ENCODE measurements around the gene ARMH4.
A peak's percentile ranks its signal among the peaks of the same experiment; 100 is the strongest.

ARMH4 gene, protein sequence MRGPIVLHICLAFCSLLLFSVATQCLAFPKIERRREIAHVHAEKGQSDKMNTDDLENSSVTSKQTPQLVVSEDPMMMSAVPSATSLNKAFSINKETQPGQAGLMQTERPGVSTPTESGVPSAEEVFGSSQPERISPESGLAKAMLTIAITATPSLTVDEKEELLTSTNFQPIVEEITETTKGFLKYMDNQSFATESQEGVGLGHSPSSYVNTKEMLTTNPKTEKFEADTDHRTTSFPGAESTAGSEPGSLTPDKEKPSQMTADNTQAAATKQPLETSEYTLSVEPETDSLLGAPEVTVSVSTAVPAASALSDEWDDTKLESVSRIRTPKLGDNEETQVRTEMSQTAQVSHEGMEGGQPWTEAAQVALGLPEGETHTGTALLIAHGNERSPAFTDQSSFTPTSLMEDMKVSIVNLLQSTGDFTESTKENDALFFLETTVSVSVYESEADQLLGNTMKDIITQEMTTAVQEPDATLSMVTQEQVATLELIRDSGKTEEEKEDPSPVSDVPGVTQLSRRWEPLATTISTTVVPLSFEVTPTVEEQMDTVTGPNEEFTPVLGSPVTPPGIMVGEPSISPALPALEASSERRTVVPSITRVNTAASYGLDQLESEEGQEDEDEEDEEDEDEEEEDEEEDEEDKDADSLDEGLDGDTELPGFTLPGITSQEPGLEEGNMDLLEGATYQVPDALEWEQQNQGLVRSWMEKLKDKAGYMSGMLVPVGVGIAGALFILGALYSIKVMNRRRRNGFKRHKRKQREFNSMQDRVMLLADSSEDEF

DNA sequence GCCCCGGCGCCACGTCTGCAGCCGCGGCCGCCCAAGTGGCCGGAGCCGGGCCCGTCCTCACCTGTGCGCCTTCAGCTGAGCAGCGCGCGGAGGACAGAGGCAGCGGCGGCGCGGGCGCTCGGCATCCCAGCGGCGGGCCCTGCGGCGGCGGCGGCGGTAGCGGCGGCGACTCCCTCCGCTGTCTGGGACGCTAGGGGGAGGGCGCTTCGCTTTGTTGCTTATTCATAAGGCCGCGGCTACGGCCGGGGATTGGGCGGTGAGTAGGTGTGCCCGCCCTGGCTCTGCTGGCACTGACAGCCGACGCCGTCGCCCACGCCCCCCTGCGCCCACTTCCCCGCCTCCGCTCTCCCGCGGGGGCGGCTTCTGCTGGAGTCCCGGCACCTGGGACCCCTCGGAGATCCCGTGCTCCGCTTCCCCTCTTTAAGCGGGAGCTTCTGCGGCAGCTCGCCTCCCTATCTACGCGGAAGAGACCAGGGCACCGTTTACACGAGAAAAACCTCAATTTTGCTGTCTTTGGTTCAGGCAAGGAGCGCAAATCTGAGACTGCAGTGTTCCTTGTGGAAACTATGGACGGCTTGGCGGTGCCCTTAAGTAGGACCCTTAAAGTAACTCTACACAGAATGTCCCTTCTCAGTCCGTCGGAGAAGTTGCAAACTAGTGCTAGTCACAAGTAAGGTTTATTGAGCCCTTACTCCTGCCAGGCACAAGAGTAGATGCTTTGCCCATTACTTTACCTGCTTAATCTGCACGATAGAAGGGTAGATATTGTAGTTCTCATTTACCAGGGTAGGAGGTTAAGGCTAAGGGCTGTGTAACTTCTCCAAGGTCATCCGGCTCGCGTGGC lies at the start of gene ARMH4:
ARMH4 (minus strand) TSS at position 200 of the 844 bp plus-strand sequence. CDS start 12,855 bp downstream, outside the sequence.
- peak; percentile 44 for DNase-seq (ENCODE audit: low read depth in 2 of 2)

DNA sequence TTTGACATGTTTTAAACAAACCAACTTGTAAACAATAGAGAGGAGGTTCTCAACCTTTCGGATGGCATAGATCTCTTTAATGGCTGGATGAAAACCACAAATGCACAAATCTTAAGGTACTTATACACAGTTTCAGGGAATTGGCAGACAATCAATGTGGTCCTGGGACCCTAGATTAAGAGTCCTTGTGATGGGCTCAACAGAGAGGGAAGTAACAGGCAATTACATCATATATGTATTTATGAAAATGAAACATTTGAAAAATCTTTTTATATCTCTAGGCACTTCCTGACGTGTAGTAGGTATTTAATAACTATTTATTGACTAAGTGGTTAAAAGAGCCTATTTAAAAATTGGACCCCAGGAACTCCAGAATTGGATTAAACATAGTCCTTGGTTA lies 48.8 kb upstream of the ARMH4 start:
- DNase-seq (ENCODE audit: low read depth in 2 of 2) = no peak

DNA sequence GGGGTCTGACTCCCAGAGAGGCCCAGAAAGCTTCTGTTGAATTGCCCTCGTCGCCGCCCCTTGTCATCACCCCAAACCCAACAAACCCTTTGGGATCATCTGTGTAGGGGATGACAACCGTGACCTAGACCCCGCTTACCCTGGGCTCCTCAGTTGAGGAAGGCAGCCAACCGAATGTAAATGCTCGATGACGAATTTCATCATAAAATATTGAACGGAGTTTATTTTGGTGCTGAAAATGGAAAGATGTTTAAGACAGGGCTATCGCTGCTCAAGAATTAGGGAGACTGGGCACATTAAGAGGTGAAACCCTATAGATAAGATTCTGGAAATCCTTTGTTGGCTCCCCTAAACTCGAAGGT lies 48.4 kb upstream of the ARMH4 start:
- no peak for DNase-seq (ENCODE audit: low read depth in 2 of 2)

DNA sequence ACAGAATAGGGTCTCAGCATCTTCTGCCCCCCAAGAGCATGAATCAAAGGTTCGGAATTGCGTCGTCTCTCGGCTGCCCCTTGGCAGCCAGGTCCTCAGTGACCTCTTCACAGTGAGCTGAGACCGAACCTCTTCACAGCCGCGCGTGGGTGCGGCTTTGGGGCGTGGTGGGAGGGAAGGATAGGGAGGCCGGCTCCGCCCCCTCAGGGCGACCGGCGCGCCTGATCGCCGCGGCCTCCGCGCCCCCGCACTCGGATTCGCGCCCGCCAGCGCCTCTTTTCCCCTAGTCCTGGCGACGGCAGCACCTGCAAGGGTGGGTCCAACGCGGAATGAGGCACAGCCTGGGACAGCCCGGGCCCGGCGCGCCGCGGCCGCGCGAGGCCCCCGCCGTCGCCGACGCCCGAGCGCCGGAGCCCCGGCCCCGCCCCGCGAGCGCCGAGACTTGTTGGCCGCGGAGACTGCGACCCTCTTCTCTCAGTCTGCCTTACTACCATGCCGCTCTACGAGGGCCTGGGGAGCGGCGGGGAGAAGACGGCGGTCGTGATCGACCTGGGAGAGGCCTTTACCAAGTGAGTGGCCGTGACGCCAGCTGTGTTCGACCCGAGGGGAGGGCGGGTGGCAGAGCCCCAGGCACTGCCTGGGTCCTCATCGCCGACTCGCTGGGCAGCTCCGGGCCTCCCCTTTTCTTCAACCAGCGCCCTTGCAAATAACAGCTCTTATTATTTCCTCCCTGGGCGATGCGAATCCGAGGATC lies 47.9 kb upstream of the ARMH4 start, which contains the start of gene ACTR10:
ACTR10 (plus strand) TSS at position 424 of the 754 bp plus-strand sequence; CDS start at position 493, 69 bp downstream.
- DNase-seq (ENCODE audit: low read depth in 2 of 2) = peak; percentile 77 to 84

DNA sequence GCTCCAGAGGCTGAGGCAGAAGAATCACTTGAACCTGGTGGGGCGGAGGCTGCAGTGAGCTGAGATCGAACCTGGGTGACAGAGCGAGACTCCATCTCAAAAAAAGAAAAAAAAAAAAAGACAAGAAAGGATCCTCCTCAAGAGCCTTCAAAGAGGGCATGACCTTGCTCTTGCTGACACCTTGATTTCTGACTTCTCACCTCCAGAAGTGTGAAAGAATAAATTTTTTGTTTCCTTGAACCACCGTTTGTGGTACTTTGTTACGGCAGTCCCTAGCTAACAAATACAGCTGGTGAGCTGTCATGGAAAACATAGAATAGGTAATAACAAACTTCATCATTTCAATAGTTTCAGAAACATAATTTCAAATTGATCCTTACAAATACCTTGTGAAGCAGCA lies 46.1 kb upstream of the ARMH4 start:
- no peak for DNase-seq (ENCODE audit: low read depth in 2 of 2)

DNA sequence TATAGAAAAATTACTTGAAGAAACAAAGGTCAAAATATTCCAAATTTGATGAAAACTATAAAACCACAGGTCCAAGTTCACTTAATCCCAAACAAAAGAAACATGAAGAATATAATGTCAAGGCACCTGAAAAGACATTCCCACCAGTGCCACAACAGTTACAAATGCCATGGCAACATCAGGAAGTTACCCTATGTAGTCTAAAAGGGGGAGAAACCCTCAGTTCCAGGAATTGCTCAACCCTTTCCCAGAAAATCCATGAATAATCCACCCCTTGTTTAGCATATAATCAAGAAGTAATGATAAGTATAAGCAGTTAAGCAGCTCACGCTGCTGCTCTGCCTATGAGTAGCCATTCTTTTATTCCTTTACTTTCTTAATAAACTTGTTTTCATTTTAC lies 44.2 kb upstream of the ARMH4 start:
- no peak for DNase-seq (ENCODE audit: low read depth in 2 of 2)

DNA sequence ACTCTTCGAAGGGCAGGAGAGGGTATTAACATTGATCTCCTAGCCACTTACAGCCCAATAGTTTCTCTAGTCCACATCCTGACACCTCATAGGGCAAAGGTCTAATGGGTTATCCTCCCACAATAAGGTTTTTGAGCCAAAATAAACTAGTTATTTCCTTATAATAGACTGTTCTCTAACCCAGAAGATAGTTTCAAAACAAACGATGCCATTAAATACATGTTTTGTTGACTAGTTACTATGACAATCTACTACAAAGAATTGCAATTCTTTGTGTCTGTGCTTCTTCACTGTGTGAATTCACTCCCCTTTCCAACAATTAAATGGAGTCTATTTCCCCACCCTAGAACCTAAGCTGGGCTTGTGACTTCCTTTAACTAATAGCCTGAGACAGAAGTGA lies 41.5 kb upstream of the ARMH4 start:
- no peak for DNase-seq (ENCODE audit: low read depth in 2 of 2)

DNA sequence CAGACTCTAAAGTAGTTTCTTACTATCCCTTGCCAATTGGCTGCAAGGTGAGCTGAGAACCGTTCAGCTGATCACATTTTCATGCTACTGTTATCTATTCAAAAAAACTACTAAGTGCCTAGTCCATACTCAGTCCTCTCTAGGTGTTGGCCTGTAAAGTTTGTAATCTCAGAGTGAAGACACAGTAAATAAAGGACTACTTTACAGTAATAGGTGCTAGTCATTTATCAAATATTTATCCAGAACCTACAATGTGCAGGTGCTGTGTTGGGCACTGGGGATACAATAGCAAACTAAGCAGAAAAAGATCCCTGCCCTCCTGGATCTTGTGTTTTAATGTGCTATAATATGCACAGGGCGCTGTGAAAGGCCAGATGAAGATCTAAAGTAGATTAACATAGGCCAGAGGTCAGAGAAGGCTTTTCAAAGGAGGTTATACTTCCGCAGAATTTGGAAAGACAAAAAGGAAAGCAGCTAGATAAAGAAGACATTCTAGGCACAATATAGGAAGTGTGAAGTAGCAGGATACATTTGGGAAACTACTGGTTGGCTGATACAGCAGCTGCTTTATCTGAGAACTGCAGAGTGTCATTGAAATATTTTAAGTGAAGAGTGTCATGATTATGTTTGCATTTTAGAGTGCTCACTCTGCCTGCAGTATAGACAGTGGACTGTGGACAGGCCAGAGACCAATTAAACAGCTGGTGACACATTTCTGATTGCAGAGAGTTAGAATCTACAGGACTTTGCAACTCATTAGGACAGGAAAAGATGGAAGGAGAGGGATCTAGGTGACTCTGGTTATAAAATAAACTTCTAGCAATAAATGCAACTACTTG lies 40.0 kb upstream of the ARMH4 start:
- no peak for DNase-seq (ENCODE audit: low read depth in 2 of 2)

DNA sequence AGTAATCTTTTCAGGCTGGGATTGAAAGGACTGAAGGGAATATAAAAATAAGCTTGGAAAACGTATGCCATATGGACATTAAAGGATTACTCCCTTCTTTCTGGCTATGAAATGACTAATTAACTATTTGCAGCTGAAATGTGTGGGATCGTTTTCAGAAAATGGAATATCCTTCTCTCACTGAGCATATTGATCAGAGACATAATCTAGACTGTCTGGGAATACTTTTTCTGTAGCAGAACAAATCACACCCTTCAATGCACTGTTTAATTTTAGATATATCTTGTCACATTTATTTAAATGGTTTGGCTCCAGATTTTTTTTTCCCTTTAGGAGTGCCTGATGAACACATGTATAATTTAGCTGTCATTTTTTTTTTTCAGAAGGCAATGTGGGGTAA lies 37.2 kb upstream of the ARMH4 start:
- no peak for DNase-seq (ENCODE audit: low read depth in 2 of 2)

DNA sequence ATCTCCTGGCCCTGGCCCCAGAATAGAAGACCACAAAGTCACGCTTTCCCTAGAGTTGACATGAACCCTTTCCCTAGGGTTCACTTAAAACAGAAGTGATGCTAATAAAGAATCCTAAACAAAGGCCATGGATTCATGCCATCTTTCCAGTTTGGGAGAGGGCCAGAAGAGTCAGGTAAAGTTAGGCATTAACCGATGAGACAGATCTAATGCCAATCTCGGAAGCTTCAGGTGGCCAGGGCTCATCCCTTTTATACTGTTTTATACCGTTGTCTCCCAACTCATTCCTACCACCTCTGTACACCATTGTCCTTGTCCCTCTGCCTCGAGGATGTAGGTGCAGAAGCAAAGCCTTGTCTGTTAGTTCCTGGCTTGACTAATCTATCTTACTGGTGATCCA lies 25.1 kb upstream of the ARMH4 start:
- no peak for DNase-seq (ENCODE audit: low read depth in 2 of 2)

DNA sequence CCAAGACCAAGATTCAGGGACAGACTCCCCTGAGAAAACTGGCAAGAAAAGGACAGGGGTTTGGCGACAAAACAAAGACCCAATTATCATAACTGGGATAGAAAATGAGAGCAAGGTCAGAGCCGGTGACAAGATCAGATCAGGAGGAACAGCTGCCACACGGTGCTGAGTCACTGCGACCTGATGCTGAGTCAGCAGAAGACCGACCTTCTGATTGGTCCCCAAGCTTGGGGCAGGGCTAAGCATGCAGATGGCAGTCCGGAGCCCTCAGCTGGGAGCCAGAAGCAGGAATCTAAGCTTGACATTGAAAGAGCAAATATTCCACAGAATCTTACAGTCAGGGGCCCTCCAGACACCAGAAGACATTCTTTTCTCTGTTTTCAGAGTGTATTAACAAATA lies 19.1 kb upstream of the ARMH4 start:
- peak; percentile 18 to 32 for DNase-seq (ENCODE audit: low read depth in 2 of 2)

DNA sequence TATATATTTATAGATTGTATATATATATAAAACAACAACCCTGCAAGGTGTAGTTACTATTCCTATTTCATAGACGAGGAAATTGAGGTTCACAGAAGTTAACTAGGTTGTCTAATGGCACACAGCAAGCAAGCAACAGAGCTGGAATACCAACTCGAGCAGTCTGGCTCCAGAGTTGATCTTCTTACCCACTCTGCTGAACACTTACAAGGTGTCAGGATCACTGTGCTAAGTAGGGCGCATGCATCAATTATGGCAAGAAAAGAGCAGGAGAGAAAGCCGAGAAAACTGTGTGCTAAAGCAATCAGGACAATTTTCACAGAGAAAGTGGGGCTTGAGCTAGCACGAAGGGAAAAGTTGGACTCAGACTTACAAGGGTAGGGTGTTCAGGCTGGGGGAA lies 15.9 kb upstream of the ARMH4 start:
- DNase-seq (ENCODE audit: low read depth in 2 of 2) = no peak

DNA sequence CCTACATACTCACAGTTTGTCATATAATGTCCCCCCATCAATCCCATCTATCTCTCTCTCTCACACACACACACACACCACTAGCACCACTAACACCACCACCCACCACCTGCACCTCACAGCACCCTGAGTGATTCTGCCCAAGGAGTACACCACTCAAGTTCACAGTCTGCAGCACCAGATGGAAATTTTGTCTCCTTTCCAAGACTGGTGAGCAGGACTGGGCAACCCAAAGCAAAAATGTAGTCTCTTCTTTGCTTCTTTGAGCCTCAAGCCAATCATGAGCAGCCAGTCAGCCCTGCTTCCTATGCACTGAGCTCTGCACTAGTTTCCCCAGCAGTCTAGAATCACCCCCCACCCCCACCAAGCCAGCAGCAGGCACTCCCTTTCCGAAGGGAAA lies 15.0 kb upstream of the ARMH4 start:
- DNase-seq (ENCODE audit: low read depth in 2 of 2) = no peak

DNA sequence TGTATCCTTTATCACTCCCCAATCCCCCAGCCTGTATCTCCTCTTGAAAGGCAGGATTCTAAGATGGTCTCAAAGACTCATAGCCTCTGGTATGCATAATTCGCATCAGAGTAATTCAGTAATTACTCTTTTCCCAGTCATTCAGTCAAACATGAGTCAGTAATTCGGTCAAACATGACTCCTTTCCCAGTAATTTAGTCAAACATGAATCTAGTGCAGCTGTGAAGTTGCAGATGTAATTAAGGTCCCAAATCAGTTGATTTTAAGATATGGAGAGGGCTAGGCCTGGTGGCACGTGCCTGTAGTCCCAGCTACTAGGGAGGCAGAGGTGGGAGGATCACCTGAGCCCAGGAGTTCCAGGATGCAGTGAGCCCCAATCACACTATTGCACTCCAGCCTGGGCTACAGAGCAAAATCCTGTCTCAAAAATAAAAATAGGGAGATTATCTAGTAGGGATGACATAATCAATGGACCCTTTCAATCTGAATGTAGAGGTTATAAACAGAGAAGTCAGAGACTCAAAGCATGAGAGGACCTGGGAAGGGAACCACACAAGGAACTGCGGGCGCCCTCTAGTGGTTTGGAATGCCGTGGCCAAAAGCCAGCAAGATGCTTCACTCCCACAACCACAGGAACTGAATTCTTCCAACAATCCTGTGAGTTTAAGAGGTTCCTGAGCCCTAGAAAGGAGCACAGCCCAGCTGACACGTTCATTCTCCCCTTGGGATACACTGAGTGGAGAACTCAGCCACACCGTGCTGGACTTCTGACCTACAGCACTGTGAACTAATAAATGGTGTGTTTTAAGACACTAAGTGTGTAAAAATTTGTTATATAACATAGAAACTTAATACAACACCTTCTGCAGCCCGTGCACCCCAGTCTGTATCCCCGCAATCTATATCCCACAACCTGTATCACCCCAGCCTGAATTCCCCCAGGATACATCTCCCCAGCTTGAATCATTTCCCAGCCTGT lies 14.3 kb upstream of the ARMH4 start:
- DNase-seq (ENCODE audit: low read depth in 2 of 2) = peak; percentile 71 to 72

DNA sequence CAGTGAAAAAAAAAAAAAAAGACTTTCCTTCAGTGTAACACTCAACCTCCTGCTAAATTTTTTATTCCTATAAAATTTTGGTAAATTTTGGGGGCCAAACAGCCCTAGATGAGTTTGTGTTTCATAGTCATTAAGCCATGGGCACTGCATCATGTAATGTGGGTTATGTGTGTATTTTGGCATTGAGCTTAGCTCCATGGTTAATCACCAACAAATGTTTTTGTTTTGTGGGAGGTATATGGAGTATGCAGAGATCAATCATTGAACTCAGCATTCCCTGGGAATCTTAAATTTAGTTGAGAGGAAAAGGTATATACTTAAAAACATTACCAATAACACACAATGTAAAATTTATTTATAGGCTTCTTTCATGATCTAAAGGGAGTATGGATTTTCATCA lies 8.5 kb upstream of the ARMH4 start:
- no peak for DNase-seq (ENCODE audit: low read depth in 2 of 2)

DNA sequence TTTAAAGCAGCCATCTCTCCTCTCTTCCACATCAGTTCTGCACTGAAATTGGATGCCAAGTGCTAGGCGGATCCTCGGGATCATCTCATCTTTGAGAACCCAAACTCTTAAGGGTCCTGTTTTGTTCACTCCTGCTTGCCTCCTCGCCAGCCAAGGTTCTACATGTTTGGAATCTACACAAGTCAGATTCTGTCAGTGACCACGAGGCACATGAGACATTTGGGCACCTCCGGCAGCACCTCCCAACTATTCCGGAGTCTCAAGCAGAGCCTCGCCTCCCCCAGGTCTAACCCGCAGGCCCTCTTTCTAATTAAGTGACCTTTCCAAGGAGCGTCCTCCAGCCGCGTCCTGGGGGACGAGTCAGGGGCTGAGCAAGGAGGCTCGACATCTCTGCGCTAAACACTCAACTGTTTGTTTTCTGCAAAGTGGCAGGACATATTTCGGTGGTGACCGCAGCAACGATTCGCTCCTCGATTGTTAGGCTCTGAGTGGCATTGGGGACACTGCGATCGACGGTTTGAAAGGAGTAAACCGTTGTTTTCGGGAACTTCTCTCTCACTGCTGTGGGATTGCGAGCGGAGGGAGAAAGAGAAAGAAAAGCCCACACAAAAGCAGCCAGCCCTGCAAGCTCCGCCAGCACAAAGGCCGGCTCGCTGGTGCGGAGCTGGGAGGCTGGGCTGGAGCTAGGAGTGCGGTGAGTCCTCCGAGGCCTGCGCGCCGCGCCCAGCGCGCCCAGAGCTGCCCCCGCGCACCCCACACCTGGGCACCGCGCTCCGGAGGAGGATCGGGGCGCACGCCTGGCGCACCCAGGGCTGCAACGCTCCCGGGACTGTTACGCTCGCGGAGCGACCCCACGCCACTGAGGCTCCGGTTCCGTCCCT lies 640 bp downstream of the ARMH4 start:
- DNase-seq (ENCODE audit: low read depth in 2 of 2) = peak in 1 of 2 donors; percentile 4

DNA sequence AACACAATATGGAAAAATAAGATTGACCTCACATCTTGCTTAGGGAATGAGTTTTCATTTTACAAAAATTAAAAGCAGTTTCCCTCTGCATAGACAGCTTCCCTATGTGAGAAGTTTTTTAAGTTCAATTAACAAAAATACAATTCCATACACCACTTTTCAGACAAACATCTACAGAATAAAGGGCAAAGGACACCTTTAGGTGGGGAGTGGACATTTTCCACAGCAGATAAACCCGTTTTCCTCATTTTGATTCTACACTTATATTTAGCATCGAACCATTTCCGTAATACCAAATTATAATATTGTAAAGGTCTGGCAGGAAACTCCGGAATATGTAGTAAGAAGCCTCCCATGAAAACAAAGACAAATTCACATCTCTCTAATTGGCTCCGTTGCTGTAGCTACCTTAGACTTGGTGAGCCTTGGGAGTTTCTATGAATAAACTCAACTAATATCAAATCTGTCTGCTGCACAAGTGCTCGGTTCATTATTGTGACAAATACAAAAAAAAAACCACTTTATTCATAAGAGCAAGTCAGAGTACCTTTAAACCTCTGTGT lies 1.7 kb downstream of the ARMH4 start:
- DNase-seq (ENCODE audit: low read depth in 2 of 2) = no peak

DNA sequence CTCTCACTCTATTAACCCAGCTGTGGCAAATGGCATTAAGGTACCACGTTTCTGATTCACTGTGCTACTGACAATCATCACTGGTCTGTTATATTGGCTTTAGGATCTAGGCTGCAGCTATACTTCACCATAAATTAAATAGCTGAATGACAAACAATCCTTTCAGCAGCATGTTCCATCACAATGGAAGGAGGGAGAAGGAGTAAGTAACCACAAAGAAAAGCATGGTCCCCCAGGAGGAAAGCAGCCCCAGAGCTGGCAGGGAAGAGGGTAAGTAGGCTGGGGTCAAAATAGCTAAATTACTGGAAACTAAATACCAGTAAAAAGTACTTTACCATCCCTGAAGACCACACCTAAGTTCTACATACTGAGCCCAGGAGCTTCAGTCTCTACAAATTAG lies 2.8 kb downstream of the ARMH4 start:
- no peak for DNase-seq (ENCODE audit: low read depth in 2 of 2)
